Measurements from ENCODE around the gene WWOX.

WWOX gene

DNA sequence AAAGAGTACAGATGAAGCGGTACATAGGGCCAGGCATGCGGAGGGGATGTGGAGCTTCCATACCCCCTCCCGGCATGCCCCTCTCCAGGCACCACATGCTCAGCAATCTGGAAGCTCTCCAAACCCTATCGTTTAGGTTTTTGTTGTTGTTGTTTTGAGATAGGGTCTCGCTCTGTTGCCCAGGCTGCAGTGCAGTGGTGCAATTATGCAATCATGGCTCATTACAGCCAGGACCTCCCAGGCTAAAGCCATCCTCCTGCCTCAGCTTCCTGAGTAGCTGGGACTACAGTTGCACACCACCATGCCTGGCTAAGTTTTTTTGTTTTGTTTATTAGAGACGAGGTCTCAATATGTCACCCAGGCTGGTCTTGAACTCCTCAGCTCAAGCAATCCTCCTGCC, 50.8 kb downstream of the WWOX start:
- DNase-seq, result no peak

DNA sequence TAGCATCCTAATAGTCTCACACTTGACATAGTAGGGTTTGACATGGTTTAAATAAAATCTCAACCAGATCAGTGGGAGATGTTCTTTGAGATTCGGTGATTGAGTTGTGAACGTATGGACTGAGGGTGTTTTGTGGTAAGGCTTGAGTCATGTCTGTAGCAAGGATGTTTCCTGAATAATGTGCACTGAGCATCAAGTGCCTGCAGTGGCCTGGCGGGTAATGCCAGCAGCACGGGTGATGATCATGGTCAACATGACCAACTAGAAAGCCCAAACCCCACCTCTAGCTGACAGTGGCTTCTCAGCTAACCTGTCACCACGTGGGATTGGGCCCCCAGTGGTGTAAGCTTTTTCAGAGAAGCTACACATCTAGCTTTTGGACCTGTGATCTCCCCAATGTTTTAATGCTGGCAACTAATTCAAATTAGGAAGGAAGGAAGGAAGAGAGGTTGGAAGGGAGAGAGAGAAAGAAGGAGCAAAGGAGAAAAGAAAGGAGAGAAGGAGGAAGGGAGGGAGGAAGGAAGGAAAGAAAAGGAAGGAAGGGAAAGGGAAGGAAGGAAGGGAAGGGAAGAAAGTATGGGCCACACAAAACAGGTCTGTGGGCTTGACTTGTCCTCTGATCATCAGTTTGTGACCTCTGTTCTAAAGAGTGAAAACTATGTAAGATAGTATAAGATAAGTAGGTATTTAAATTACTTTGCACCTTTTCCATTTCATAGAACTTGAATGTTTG, 55.4 kb downstream of the WWOX start:
- DNase-seq, result no peak

DNA sequence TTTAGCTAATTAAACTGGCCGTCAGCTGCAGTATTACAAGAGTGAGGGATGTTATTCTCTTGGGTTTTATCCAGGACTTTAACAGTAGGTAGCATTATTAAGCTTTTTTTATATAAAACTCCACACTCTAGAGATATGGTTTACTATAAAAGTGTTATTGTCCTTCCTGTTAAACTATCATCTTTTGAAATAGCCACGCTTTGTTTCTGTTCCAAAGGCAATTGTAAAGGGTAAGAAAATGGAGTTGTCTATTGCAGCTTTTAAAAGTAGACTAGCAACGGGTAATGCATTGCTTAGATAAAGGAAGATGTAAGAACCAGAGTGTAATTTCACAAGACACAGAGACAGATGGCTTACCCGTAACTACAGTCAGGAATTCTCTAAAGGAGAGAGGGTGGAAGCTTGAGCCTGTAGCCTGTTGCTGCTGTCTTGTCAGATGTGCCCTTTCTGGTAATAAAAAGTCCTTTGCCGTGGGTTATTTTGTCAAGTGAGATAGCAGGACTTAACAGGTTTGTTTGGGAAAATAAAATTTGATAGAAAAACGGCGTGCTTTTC, 56.4 kb downstream of the WWOX start:
- DNase-seq, result no peak

DNA sequence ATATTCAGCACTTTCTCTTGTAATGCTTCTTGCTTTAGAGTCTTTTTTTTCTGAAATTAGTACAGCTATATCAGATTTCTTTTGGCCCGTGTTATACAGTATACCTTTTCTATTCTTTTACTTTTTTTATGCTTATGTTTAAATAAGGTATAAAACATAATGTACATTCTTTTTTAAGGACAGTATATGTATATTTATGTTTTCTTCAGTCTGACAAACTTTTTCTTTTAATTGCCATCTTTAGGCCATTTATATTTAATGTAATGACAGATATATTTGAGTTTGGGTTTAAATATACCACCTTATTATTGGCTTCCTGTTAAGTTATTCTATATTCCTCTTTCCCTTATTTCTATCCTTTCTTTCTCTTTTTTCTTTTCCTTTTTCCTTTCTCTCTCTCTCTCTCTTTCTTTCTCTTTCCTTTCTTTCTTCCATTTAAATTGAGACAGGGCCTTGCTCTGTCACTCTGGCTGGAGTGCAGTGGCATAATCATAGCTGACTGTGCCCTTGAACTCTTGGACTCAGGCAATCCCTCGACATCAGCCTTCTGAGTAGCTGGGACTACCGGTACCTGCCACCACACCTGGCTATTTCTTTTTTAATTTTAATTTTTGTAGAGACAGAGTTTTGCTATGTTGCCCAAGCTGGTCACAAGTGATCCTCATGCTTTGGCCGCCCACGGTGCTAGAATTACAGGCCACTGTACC, 61.7 kb downstream of the WWOX start:
- DNase-seq, result no peak

DNA sequence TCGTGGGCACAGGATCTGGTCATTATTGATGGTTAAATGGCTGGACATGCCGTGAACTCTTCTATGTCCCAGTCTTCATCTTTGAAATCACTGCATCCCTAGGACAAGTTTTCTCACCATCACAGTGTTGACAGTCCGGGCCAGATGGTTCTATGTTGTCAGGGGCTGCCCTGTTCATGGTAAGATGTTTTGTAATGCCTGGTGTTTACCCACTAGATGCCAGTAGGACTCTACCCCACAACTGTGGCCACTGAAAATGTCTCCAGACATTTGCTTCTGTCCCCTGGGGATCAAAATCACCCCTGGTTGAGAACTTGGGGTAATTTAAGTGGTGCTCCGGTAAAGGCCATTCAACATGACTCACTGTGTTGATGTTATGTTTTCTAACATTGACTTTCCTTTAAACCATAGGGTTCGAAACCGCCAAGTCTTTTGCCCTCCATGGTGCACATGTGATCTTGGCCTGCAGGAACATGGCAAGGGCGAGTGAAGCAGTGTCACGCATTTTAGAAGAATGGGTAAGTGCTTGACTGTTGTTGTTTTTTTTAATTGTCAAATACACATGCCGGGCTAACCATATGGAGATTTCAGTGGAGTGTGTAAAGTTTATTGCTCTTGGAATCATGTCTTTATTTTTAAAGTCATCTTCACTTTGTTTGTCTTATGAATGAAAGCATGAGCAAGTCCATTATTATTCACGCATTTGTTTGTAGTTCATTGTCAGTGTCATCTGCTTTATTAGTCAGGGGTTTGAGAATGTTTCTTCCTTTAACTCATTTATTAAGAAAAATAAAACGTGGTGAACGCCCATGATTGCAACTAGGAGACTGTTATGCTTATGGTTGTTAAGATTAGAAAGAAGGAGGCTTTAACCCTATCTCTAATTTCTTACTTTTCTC, 64.6 kb downstream of the WWOX start:
- DNase-seq, result no peak

DNA sequence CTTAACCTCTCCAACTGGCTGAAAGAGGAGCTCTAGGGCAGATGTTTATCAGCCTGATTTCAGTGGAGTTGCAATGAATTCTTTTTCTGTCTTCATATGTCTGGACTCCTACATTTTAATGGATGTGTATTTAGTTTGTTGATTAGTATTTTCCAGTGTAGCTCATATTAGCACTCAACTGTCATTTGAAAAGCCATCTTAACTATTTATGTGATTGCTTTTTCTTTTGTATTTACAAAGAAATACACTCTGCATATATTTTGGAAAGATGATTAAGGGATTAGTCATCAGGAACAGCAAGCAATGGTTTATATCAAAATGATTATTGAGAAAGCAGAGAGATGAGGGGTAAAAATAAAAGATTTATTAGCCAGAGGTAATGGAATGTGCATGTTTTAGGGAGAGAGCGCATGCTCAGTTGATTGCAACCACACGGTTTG, 71.1 kb downstream of the WWOX start:
- no peak for DNase-seq

DNA sequence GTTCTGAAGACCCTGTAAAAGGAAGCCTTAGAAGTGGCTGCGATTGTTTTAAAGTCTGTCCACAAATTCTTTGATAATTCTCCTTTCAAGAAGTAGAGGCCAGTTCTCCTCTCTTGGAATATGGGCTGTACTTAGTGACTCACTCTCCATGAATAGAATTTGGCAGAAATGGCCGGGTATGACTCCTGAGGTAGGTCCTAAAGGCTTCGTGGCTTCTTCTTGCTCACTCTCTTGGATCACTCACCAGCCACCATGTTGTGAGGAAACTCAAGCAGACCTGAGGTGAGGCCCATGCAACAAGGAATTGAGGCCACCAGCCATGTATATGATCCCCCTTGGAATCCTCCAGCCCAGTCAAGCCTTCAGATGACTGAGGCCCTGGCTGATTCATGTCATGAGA, 75.8 kb downstream of the WWOX start:
- no peak for DNase-seq

DNA sequence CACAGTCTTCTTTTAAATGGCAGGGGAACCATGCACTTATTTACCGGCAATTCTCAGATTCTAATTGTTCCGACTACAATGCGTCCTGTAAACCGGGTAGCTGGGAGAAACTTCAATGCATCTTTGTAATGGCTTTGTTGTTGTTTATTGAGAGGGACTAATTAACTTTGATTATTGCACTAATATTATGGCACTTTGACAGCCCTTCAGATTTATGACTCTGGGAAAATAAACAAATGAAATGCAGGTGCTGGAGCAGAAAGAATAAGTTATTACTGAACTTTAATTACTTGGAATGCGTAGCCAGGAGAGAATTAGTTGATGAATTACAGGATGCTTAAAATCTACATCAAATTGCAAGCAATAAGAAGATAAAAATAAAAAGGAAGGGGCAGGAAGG, 77.0 kb downstream of the WWOX start:
- DNase-seq, result no peak

DNA sequence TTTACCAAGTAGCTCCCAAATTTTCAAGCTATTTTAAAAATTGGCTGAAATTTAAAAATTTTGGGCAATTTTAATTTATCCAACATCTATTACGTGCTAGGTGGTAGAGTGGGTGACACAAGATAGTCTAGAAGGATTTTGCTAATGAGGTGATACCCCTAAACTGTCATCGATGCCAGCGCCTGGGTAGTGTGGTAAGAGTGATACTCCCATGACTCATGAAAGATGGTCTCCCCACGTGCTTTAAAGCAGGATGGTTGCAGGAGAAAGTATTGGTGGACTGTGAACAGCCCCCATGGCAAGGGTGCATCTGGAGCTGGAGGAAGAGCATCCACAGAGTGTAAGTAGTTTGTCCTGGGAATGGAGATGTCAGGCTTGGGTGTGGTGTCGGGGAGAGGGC, 77.8 kb downstream of the WWOX start:
- DNase-seq, result no peak

DNA sequence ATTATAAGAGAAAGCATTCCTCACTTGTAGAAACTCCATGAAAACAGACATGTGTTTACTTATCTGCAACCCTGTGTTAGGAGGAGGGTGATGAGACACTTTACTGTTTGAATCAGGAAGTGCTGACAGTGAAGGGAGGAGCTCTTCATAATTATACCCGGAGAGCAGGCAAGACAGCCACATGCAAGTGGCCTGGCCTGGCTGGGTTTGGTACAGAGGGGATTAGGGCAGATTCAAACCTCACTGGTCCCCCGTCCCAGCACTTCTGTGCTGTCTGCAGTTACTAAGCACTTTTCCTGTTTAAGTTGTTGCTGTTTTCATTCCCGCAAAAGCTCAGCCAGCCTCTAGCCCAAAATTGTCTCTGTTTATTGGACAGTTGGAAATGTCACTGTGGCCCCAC, 78.5 kb downstream of the WWOX start:
- no peak for DNase-seq

DNA sequence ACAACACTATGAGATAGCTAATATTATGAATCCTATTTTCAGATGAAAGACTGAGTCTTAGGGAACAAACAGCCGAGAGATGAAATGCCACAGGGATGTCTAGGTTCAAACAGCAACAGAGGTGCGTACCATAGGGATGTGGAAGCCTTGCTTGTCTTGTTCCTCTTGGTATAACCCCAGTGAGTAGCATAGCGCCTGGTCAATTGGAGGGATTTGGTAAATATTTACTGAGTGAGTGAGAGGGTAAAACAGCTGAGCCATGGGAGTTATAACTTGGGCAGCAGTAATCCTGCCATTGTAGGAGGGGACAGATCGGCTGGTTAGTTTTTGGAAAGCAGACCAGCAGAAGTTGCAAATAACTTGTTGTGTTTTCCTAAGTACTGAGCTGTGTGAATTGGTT, 80.2 kb downstream of the WWOX start:
- DNase-seq, result no peak

DNA sequence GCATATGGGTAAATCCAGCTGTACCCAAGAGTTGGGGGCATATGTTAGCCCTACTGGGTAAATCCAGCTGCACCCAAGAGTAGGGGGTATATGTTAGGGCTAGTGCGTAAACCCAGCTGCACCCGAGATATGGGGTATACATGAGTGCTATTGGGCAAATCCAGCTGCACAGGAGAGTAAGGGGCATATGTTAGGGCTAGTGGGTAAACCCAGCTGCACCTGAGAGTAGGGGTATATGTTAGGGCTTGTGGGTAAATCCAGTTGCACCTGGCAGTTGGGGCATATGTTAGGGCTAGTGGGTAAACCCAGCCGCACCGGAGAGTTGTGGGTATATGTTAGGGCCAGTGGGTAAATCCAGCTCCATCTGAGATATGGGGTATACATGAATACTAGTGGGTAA, 80.9 kb downstream of the WWOX start:
- DNase-seq, result no peak

DNA sequence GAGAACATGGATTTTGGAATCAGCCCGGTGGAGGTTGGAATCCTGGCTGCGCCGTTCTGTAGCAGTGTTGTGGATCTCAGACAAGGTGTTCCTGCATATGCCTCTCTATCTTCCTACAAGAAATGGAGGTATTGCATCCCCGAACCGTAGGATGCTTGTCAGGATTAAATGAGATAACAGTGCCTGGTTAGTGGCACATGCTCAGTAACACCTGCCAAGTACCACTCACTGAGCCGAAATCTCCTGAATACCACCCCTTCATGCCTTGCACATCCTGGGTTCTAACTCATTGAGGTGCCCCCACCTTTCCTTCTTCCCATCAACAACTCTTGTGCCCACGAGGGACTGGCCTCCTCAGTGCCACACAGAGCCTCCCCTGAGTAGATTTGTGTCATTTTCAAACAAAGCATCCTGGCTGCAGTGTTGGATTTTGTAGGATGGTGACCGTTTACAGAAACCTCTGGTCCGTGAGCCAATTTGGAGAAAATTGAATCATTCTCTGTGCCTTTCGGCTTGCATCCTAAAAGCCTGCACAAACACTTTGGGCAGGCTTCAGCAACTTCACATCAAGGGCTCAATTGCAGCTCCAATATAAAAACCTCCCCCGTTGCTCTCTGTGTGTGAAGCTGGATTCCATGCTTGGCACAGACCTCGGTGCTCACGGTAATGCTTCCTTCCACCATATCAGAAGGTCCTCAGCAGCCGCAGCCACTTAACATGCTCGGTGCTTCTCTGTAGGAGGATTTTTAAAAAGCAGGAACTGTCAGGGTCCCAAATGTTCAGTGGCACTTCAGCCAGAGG, 84.2 kb downstream of the WWOX start:
- no peak for DNase-seq

DNA sequence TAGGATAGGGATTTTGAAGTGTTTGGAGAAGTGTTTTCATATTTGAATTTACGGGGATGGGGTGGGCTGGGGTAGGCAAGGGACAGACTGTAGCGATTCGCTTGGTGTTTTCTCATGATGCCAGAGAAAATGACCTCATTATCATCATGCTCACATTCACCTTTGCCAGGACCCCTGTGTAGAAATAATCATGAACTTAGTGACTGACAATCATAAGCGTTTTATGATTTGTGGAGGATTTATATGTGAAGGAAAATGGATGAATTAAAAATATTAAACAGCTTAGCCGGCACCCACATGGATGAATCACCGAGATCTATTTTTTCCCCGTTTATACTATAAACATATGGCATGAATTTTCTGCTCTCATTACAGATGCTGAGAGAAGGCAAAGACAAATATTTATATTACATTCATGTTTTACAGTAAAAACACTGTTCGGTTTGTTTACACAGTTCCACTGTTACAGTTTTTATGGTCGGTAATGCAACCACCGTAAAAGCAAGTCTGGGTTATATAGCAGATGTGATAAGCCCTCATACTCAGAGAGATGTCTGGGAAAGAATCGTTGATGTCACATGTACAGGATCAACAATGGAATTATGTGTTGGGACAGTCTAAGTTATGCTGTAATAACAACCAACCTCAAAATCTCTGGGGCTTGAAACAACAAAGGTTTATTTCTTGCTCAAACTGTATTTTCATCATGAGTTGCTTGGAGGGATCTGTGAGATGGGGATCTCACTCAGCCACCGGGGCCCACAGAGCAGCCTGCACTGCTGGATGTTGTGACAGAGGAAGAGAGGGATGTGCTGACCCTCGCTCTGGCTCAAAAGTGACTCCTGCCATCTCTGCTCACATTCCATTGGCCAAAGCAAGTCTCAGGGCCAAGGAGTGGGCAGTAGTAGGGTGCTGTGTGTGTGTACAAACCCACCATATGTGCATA, 85.1 kb downstream of the WWOX start:
- DNase-seq, result no peak

DNA sequence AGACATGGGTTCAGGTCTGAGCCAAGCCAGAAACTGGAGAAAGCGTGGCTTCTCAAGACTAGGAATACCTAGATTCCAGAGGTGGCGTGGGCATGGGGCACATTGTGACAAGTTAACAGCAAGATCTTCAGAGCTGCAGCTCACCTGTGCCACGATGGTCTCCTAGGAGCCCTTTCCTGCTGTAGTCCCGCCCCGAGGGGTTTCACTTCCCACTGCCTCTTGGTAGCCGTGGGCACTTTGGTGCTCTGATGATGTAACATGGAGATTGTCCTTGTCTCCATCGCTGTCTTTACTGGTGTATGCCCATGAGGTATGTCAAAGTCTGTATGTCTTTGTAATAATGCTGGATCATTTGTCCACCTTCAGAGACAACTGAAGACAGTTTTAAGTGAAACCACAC, 89.7 kb downstream of the WWOX start:
- DNase-seq, result no peak

DNA sequence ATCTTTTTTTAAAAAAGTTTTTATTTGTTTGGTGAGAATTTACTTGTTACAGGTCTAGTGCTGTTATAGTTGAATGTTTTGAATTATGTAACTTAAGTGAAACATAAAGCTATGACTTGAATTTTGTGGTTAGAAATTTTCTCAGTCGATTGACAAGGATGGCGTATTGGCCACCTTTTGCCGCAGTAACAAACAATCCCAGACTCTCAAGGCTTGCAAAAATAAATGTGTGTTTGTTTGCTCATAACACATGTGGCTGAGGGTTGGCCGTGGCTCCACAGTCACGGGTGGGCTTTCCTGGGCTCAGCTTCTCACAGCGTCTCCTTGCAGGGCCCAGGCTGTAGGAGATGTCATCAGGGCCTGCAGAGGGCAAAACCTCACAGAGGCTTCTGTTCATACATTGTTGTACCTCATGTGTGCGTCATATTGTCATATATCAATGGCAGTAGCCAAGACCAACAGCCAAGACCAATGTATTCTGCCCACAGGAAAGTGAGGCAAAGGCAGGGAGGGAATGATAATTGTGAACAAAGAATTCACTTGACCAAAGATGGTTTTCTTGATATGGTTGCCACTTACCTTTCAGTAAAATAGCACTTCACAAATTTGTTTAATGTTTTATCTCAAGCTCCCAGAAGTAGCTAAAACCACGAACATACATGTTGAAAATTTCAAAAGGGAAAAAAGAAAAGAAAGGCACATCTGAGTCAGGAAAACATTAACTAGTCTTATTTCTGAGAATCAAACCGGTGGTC, 93.5 kb downstream of the WWOX start:
- DNase-seq, result no peak

DNA sequence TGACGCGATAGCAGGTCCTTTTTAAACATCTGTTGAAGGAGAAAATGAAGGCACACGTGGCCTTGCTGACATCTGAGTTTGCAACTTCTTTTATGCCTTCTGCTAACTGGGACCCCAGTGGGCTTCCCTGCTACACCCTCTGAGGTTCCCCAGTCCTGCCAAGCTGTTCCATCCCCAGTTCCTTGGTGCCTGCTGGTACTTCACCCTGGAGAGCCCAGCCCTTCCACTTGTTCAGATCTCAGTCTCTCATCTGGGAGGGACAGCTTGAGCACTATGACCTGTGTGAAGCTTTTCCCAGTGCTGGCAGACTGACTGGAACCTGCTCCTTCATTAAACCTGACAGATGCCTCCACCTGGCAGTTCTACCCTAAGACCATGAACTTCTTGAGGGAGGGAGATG, 95.5 kb downstream of the WWOX start:
- no peak for DNase-seq

DNA sequence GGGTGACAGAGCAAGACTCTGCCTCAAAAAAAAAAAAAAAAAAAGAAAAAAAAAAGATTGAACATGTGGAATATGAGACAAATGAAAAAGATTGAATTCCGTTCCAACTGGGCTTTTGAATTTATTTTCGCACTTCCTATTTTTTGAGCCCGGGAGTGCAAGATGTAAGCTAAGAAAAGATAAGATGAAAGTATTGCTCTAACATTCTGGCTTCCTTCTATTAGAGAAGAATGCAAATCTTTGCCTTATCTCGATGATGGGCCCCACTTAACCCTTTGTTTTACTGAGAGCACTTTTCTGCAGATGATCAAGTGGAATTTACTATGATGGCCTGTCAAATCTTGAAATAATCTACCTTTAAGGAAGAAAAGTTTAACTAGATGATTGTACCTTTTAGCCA, 96.3 kb downstream of the WWOX start:
- no peak for DNase-seq

DNA sequence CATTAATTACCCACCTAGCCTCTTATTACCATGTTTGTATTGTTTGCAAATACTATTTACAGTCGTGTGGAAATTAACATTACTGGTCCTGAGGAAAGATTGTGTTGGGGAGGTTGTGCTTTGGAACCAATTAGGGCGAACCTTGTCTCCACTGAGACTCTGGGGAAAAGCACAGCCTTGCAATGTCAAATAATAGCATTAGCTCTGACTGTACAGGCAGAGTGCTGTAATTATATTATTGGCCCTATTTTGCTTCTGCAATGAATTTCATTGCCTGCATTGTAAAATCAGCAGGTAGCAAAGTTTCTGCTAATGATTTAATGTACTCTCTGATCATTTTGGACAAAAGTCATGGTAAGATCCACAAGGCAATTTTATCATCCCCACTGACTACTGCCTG, 97.0 kb downstream of the WWOX start:
- DNase-seq, result no peak

DNA sequence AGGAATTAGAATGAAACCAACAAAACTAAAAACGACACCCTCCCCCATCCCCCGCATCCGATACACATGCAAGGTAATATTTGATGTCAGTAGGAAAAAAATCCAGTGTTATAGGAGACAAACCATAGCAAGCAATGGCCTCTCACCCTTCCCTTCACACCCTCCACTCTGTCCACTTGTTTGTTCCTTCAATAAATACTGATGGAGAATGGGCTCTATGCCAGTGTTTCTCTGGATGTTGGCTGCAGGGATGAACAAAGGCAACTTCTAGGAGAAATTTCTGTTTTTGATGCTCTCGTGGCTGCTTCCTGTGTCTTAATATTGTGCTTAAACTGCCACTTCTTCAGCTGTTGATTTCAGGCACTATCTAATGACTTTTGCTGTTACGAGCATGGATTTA, 98.8 kb downstream of the WWOX start:
- no peak for DNase-seq
